GM12801 (cell line): ENCODE data around the gene TAMALIN.

Source experiments
- TF ChIP-seq, protein P1 (sequence below): IDR thresholded peaks from one replicate; pipeline ENCODE4 v1.5.1; 2011; ENCODE audit warnings: control low read depth; ENCODE audit not compliant: insufficient read length; ENCODE audit errors: extremely low read depth

Gene TAMALIN

DNA sequence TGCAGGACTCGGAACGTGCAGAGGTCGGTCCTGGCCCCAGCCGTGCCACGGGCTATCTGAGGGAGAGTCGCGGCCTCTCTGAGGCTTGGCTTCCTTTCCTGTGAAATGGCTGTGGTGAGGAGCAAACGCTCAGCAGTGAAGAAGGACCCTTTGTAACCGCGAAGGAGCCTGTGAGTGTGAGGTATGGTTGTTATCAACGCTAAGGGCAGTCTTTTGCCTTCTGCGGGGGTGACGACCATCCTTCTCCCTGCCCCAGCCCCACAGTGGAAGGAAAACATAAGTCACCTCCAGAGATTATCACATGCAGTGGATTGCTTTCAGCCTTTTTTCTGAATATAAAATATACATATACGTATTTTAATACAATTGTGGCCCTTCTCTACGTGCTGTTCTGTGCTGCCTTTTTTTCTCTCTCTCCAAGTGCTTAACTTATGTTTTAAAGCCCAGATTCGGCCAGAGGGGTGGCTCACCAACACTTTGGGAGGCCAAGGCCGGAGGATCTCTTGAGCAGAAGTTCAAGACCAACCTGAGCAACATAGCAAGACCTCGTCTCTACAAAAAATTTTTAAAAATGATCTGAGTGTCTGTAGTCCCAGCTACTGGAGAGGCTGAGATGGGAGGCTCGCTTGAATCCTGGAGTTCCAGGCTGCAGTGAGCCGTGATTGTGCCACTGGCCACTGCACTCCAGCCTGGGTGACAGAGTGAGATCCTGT, 17.4 kb downstream of the TAMALIN start:
- TF ChIP-seq, protein P1, sequence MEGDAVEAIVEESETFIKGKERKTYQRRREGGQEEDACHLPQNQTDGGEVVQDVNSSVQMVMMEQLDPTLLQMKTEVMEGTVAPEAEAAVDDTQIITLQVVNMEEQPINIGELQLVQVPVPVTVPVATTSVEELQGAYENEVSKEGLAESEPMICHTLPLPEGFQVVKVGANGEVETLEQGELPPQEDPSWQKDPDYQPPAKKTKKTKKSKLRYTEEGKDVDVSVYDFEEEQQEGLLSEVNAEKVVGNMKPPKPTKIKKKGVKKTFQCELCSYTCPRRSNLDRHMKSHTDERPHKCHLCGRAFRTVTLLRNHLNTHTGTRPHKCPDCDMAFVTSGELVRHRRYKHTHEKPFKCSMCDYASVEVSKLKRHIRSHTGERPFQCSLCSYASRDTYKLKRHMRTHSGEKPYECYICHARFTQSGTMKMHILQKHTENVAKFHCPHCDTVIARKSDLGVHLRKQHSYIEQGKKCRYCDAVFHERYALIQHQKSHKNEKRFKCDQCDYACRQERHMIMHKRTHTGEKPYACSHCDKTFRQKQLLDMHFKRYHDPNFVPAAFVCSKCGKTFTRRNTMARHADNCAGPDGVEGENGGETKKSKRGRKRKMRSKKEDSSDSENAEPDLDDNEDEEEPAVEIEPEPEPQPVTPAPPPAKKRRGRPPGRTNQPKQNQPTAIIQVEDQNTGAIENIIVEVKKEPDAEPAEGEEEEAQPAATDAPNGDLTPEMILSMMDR = no peak

DNA sequence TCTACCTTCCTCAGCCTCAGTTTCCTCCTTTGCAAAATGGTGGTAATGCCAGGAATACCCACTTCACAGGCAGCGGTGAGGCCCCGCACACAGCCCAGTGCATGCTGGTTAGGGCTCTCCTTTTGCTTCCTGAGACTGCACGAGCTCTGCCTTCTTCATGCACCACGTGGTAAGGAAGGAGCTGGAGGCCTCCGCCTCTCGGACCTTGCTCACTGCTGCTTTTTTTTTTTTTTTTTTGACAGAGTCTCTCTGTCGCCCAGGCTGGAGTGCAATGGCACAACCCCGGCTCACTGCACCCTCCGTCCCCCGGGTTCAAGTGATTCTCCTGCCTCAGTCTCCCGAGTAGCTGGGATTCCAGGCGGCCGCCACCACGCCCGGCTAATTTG, 18.1 kb downstream of the TAMALIN start:
- TF ChIP-seq, protein P1 = no peak

DNA sequence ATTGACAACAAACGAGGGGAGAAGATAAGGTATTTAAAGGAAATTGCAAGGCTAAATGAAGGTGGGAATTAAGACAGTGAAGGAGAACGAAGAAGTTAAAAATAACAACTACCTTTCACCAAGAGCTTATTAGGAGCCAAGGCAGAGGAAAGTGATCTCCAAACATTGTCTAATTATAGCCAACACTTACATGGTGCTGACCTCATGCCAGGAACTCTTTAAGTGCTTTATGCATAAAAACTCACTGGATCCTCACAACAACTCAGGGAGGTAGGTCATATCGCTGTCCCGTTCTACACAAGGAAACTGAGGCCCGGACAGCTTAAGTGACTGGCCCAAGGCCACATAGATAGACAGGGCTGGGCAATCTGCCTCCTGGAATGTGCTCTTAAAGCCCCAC, 19.5 kb downstream of the TAMALIN start:
- TF ChIP-seq, protein P1 = no peak

DNA sequence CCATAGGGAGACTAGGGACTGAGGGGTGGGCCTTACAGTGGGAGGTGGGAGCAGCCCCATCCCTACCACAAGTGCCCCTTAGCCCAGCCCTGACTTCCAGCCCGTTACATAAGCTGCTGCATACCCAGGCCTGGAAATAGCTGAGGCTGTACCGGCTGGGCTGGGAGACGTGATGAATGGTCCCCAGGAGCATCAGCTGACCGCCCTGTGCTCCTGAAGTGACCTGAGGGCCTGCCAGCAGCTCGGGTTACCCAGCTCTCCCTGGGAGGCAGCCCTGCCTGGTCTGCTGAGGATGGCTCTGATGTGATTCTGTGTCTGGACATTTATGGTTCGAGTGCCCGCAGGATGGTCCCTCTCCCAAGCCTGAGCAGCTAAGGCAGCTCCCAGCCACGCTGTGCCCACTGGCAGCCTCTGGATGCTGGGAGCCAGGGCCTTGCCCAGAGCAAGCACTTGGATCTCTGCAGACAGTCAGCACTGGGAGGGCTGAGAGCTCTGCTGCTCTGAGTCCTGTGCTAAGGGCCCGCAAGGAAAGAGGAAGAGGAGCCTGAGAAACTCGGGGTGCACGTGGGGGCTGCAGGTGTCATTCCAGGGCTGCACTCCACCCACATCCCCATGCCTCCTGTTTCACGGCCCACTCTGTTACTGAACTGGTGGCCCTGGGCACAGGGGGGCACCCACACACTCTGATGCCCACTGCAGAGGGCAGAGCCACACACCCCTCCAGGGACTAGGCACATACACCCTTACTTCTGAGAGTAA, 20.5 kb downstream of the TAMALIN start:
- TF ChIP-seq, protein P1 = no peak

DNA sequence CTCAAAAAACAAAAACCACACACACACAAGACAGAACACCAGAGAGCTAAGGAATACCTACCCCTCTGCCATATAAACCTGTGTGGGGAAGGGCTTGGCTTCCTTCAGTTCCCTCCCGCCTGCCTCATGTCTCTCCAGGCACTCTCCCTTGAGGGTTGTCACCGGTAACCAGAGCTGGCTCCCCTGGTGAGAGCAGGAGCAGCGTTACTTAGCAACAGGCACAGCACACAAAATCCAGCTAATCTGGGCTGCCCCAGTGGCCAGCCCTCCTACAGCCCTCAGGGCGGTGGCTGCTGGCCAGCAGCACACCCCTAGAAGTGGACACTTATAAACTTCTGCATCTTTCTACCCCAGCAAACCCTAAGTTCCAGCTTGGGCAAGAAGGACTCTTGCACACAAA, 22.9 kb downstream of the TAMALIN start:
- TF ChIP-seq, protein P1 = no peak

DNA sequence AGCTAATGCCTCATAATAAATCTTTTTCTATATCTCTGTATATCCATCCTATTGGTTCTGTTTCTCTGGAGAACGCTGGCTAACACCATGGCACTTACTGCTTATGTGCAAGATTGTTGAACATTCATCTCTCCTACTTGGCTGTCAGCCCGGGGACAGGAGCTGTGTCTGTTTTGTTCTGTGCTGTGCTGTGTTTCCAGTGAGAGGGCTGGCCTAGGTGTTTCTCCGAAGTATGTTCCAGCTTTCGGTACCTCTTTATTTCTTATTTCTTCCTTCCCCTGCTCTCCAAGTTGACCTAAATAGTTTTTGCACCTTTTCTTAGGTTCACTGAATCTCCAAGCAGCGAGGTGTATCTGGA, 25.7 kb downstream of the TAMALIN start:
- TF ChIP-seq, protein P1 = no peak

DNA sequence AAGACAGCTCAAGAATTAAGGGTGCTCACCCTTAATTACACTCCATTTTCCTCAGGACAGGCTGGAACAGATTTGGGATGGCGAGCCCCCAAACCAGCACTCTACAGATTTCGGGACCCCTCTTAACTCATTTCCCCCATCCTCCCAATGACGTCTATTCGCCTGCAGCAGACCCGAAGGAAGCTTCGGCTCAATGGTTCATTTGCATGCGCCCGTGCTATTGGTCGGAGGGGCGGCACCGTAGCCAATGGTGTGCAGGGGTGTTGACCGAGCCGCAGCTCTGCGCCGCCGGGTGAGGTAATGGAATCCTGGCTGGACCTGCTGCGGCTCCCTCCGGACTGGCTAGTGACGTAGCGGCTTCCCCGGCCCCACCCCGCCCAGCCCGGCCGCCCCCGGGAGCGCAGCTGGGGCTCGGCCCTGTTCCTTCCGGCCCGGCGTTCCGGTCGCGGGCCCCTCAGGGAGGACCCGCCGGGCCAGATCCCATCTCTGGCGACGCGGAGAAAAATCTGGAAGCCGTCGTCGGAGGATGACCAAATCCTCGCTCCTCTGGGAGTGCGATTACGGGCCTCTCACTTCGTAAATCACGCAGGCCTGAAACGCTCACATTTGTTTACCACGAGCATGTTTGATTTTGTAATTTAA, 26.2 kb downstream of the TAMALIN start:
- TF ChIP-seq, protein P1 = no peak
